ENCODE data around the gene IL4I1. TPM values are rescaled to one million over a fixed set of nuclear protein-coding genes. Genes with fewer than 3 reads are reported as not detected.
A peak's percentile ranks its signal among the peaks of the same experiment; 100 is the strongest.

IL4I1 gene
- total and polyA plus RNA-seq, 2 of the 8 experiments (the other 6 are each of a cell fraction or from before 2014, with no cell fraction given) = 0.41 to 0.76 TPM

DNA sequence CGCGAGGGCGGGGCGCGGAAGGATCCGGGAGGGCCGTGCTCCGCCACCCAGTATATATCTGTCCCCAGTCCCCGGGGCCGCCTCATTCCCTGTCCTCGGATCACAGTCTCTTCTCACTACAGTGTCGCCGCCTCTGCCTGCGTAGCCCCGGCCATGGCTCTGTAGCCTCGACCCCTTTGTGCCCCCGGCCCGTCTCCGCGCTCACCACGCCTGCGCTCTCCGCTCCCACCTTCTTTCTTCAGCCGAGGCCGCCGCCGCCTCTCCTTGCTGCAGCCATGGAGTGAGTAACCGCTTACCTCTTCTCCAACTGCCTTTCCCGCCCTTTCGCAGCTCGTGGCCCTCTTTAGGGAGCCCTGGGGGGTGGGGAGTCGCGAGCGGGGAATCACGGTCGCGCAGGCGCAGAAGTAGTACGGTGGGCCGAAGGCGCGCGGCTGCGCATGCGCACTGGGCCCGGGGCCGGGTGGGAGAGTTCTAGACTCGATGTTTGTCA, 32.5 kb upstream of the IL4I1 start, which contains the start of the genes ATF5 and NUP62 (continued):
- no peak for TF ChIP-seq ZNF274 (IDR thresholded peaks at IDR 0.05; ENCODE audit: borderline replicate concordance, extremely low read depth, low read length)
- peak; percentile 55 for TF ChIP-seq BACH1 (IDR thresholded peaks at IDR 0.05; ENCODE audit: low read length)
- TF ChIP-seq RFX5 (IDR thresholded peaks at IDR 0.05; ENCODE audit: borderline replicate concordance, low read depth, low read length) = no peak
- 0 out of 4 replicates have a peak, but pooled peaks of 1 of the 2 experiments have one; percentile 16 for TF ChIP-seq SIN3A (conservative IDR thresholded peaks at IDR 0.05 in 1 of 2, IDR thresholded peaks at IDR 0.05 in 1 of 2; ENCODE audit: low read depth in 1 of 2, low read length in 2 of 2)
- TF ChIP-seq SP4 (IDR thresholded peaks at IDR 0.05; ENCODE audit: low read length) = no peak
- peak; percentile 36; the same call in 1 of the 2 replicates for TF ChIP-seq GTF2F1 (IDR thresholded peaks at IDR 0.05; ENCODE audit: borderline replicate concordance, low read depth, low read length)
- TF ChIP-seq SIRT6 (IDR thresholded peaks at IDR 0.05; ENCODE audit: low read length) = no peak
- TF ChIP-seq, protein P1, sequence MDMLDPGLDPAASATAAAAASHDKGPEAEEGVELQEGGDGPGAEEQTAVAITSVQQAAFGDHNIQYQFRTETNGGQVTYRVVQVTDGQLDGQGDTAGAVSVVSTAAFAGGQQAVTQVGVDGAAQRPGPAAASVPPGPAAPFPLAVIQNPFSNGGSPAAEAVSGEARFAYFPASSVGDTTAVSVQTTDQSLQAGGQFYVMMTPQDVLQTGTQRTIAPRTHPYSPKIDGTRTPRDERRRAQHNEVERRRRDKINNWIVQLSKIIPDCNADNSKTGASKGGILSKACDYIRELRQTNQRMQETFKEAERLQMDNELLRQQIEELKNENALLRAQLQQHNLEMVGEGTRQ (IDR thresholded peaks at IDR 0.05; ENCODE audit: low read length) = no peak
- TF ChIP-seq YY1 (IDR thresholded peaks at IDR 0.05; ENCODE audit: low read depth, low read length) = peak; percentile 39; the same call in 1 of the 2 replicates
- no peak for TF ChIP-seq TCF12 (IDR thresholded peaks at IDR 0.05; ENCODE audit: low read depth, low read length)
- no peak for TF ChIP-seq CBX5 (IDR thresholded peaks at IDR 0.05; ENCODE audit: low read depth, low read length)
- TF ChIP-seq, protein P2, sequence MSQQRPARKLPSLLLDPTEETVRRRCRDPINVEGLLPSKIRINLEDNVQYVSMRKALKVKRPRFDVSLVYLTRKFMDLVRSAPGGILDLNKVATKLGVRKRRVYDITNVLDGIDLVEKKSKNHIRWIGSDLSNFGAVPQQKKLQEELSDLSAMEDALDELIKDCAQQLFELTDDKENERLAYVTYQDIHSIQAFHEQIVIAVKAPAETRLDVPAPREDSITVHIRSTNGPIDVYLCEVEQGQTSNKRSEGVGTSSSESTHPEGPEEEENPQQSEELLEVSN (IDR thresholded peaks at IDR 0.05) = peak; percentile 100
- TF ChIP-seq CREB1 (IDR thresholded peaks at IDR 0.05) = no peak; the same call in 1 of the 2 replicates
- no peak for TF ChIP-seq GABPA (IDR thresholded peaks at IDR 0.05; ENCODE audit: borderline replicate concordance, insufficient read depth, low read length)
- TF ChIP-seq HDAC2 (IDR thresholded peaks at IDR 0.05; ENCODE audit: borderline replicate concordance in 1 of 2, low read depth in 2 of 2, low read length in 2 of 2) = no peak
- no peak for TF ChIP-seq CTBP2 (IDR thresholded peaks at IDR 0.05; ENCODE audit: borderline replicate concordance, insufficient read depth, insufficient read length, low read length)
- TF ChIP-seq, protein P3, sequence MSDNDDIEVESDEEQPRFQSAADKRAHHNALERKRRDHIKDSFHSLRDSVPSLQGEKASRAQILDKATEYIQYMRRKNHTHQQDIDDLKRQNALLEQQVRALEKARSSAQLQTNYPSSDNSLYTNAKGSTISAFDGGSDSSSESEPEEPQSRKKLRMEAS (IDR thresholded peaks at IDR 0.05) = peak; percentile 95

All from H1 (cell line).